Retinal pigment epithelial cell (primary cell): ENCODE results near the gene TRIM67.

Experiments
- DNase-seq: peaks from one replicate; pipeline ENCODE4 v3.0.0-alpha.2; 2010; ENCODE audit warnings: low read depth
- H3K4me3 ChIP-seq: 2 replicates; pipeline ENCODE4 v1.5.1; 2011; ENCODE audit warnings: mild to moderate bottlenecking, low read length, control low read depth, moderate library complexity
- CTCF ChIP-seq: conservative IDR thresholded peaks from 2 replicates; pipeline ENCODE4 v1.5.1; 2011; ENCODE audit warnings: low read depth, low read length, control low read depth, inconsistent platforms

TRIM67 gene

GRCh38 chr1:231161667-231162296 is at the start of gene TRIM67:
Gene TRIM67, plus strand, starts transcription at chr1:231162058. Its CDS starts 912 bp downstream, at chr1:231162970.
- DNase-seq = no peak
- TF ChIP-seq CTCF = no peak
- peak within 1 kb of the TSS; percentile 30 for H3K4me3 ChIP-seq

- DNase-seq = no peak
- H3K4me3 ChIP-seq = no peak overlapping the region
- TF ChIP-seq CTCF = no peak
Observed at GRCh38 chr1:231116738-231117137, 45.1 kb upstream of the TRIM67 start.

GRCh38 chr1:231118704-231119453 is 43.0 kb upstream of the TRIM67 start:
- no peak for DNase-seq

GRCh38 chr1:231121533-231121932 is 40.3 kb upstream of the TRIM67 start:
- no peak overlapping the region for H3K4me3 ChIP-seq
- no peak for TF ChIP-seq CTCF
- no peak for DNase-seq

More at GRCh38 chr1:231118704-231119453, 43.0 kb upstream of the TRIM67 start:
- TF ChIP-seq CTCF = no peak
- H3K4me3 ChIP-seq = no peak overlapping the region

- no peak for DNase-seq
- no peak for TF ChIP-seq CTCF
- H3K4me3 ChIP-seq = no peak overlapping the region
Observed at GRCh38 chr1:231122143-231122542, 39.7 kb upstream of the TRIM67 start.

GRCh38 chr1:231124746-231125145 is 37.1 kb upstream of the TRIM67 start:
- no peak for DNase-seq
- TF ChIP-seq CTCF = no peak
- H3K4me3 ChIP-seq = no peak overlapping the region
